Endothelial cell of umbilical vein (primary cell): Measurements from ENCODE around the gene TSPAN31. TPM values are rescaled to one million over a fixed set of nuclear protein-coding genes. Genes with fewer than 3 reads are reported as not detected.

ENCODE experiments used
- BruUV-seq: library from RNA; stranded (reverse); fragments of 400-500 nt; replicated peaks from 2 replicates; lab custom pipeline; 2021; lab: Mats Ljungman, UMichigan
- CTCF ChIA-PET: fragments of 300-600, 350-600 bp; sonication (Branson Sonifier 250); formaldehyde crosslinking; loops from one replicate; lab custom pipeline; 2021; ENCODE audit warnings: antibody characterized with exemption, inconsistent platforms; lab: Charles Lee
- POLR2A ChIA-PET: fragments of 300-600, 350-600 bp; sonication (Branson Sonifier 250); formaldehyde crosslinking; loops from one replicate; lab custom pipeline; 2021; ENCODE audit warnings: antibody characterized with exemption, inconsistent platforms; lab: Charles Lee
- DNase-seq: peaks from one replicate; pipeline ENCODE4 v3.0.0-alpha.2; 2011; ENCODE audit warnings: low read depth, low spot score
- FAIRE-seq: peaks from 2 replicates; lab custom pipeline; 2011; peaks lifted over from hg19 to GRCh38; lab: Jason Lieb, UNC
- H2AFZ ChIP-seq: 2 replicates; pipeline ENCODE4 v1.6.0; 2012; ENCODE audit warnings: low read depth, low read length, control low read depth, inconsistent platforms
- H3K27ac ChIP-seq: 2 replicates; pipeline ENCODE4 v1.5.1; 2011; ENCODE audit warnings: low read depth, mild to moderate bottlenecking, control low read depth, low read length, moderate library complexity; ENCODE audit not compliant: insufficient read depth
- H3K27me3 ChIP-seq, 2 experiments: 2 replicates each; pipeline versions ENCODE4 v1.6.0 to v1.6.1; 2011; ENCODE audit warnings: low read length in 2 of 2, mixed read lengths in 1 of 2; ENCODE audit not compliant: control insufficient read depth in 2 of 2, insufficient read depth in 2 of 2
- H3K36me3 ChIP-seq, 2 experiments: 2 replicates in 1 of 2; 3 replicates in 1 of 2; pipeline ENCODE4 v1.5.1; 2011; ENCODE audit warnings: low read length in 2 of 2, mild to moderate bottlenecking in 1 of 2, moderate library complexity in 1 of 2; ENCODE audit not compliant: control insufficient read depth in 2 of 2, insufficient read depth in 2 of 2; ENCODE audit errors: extremely low read depth in 1 of 2
- H3K4me1 ChIP-seq: 3 replicates; pipeline ENCODE4 v1.5.1; 2011; ENCODE audit warnings: mild to moderate bottlenecking, low read length; ENCODE audit not compliant: control insufficient read depth, insufficient read depth; ENCODE audit errors: extremely low read depth
- H3K4me2 ChIP-seq: 2 replicates; pipeline ENCODE4 v1.6.1; 2011; ENCODE audit warnings: low read length, control low read depth, mixed read lengths; ENCODE audit not compliant: insufficient read depth
- H3K4me3 ChIP-seq, 3 experiments: fragments of 200-600 bp in 1 of 3; sonication (generic), shearing (Covaris generic) in 1 of 3; replicated peaks in 1 of 3; 2 replicates each; pipeline ENCODE4 v1.5.1; 2011 to 2016; ENCODE audit warnings: control low read depth in 3 of 3, low read length in 3 of 3, mild to moderate bottlenecking in 2 of 3, inconsistent platforms in 1 of 3, low read depth in 1 of 3, moderate library complexity in 1 of 3; ENCODE audit not compliant: insufficient read depth in 1 of 3
- H3K79me2 ChIP-seq: 2 replicates; pipeline ENCODE4 v1.6.0; 2012; ENCODE audit warnings: low read length, inconsistent platforms; ENCODE audit not compliant: control insufficient read depth, insufficient read depth
- H3K9ac ChIP-seq: replicated peaks from 2 replicates; pipeline ENCODE3; 2011; ENCODE audit warnings: low read length, control low read depth; ENCODE audit not compliant: insufficient read depth; ENCODE audit errors: extremely low read depth
- H3K9me1 ChIP-seq: replicated peaks from 3 replicates; pipeline ENCODE4 v1.6.0; 2011; ENCODE audit warnings: mild to moderate bottlenecking, low read length; ENCODE audit not compliant: control insufficient read depth, insufficient read depth; ENCODE audit errors: extremely low read depth
- H3K9me3 ChIP-seq: replicated peaks from 2 replicates; pipeline ENCODE4 v1.5.1; 2012; ENCODE audit warnings: low read length, inconsistent platforms; ENCODE audit not compliant: control insufficient read depth, insufficient read depth
- H4K20me1 ChIP-seq: replicated peaks from 2 replicates; pipeline ENCODE3; 2011; ENCODE audit warnings: mild to moderate bottlenecking, low read length; ENCODE audit not compliant: control insufficient read depth, insufficient read depth; ENCODE audit errors: extremely low read depth
- EZH2 ChIP-seq: IDR thresholded peaks from 2 replicates; pipeline ENCODE4 v1.6.1; 2012; ENCODE audit warnings: borderline replicate concordance, low read depth, mild to moderate bottlenecking, moderate library complexity, low read length, inconsistent platforms; ENCODE audit not compliant: severe bottlenecking
- FOS ChIP-seq: IDR thresholded peaks from 2 replicates; pipeline ENCODE4 v1.6.1; 2011; ENCODE audit warnings: mild to moderate bottlenecking, low read length, moderate library complexity, borderline replicate concordance; ENCODE audit not compliant: insufficient read depth
- GATA2 ChIP-seq: IDR thresholded peaks from 2 replicates; pipeline ENCODE4 v1.7.0; 2011; ENCODE audit warnings: low read depth, mild to moderate bottlenecking, moderate library complexity, mixed read lengths, low read length; ENCODE audit not compliant: insufficient read length, insufficient read depth
- JUN ChIP-seq: IDR thresholded peaks from 2 replicates; pipeline ENCODE4 v1.6.1; 2011; ENCODE audit warnings: borderline replicate concordance, low read depth; ENCODE audit not compliant: insufficient read length, insufficient read depth
- MYC ChIP-seq: IDR thresholded peaks from one replicate; pipeline ENCODE4 v1.6.1; 2011; ENCODE audit warnings: mild to moderate bottlenecking, low read depth, low read length
- POLR2A ChIP-seq: IDR thresholded peaks from 2 replicates; pipeline ENCODE4 v1.6.1; 2012; ENCODE audit warnings: low read depth, mild to moderate bottlenecking, control low read depth, low read length
- POLR2AphosphoS5 ChIP-seq: IDR thresholded peaks from 2 replicates; pipeline ENCODE4 v1.6.1; 2012; ENCODE audit warnings: low read depth, mild to moderate bottlenecking, control low read depth, low read length, moderate library complexity; ENCODE audit not compliant: insufficient read depth
- dilution Hi-C: fragments of 300-500 bp; cut with MboI; formaldehyde crosslinking; loops from one replicate; pipeline ENCODE4 v1.15.0; 2019; ENCODE audit warnings: low sequenced_read_pairs; ENCODE audit not compliant: extremely low pct_ligation_motif_present
- intact Hi-C: fragments of 100-400 bp; cut with micrococcal nuclease; formaldehyde crosslinking; loops from one replicate; pipeline ENCODE4 v1.10.0; 2022
- polyA plus RNA-seq, 4 experiments: library from polyadenylated mRNA; depleted of rRNA in 3 of 4; stranded (reverse) in 3 of 4; unstranded in 1 of 4; fragments of >200 nt; gene quantifications; 2 replicates each; pipeline versions ENCODE4 v1.2.1 to v1.2.3, GENCODE V29; 2011 to 2012; ENCODE audit warnings: missing spikeins in 1 of 4
- total RNA-seq: library from RNA; stranded (reverse); gene quantifications from 2 replicates; pipeline ENCODE4 v1.2.3, GENCODE V29; 2021
- TF ChIP-seq, protein P1 (sequence below): IDR thresholded peaks from 2 replicates; pipeline ENCODE4 v1.6.1; 2011; ENCODE audit not compliant: insufficient read depth, insufficient read length
- TF ChIP-seq, protein P2 (sequence below), 2 donors: IDR thresholded peaks; 1 replicate in 1 of 2; 2 replicates in 1 of 2; pipeline ENCODE4 v1.5.1; 2011; ENCODE audit warnings: low read length in 2 of 2, mild to moderate bottlenecking in 2 of 2, moderate library complexity in 2 of 2, control low read depth in 1 of 2, inconsistent platforms in 1 of 2, low read depth in 1 of 2; ENCODE audit not compliant: insufficient read depth in 1 of 2; ENCODE audit errors: extremely low read depth in 1 of 2

TSPAN31 gene
- total and polyA plus RNA-seq, 2 donors (not counting 3 experiments of a cell fraction or from before 2014, with no cell fraction given) = 15.0 to 43.9 TPM

DNA sequence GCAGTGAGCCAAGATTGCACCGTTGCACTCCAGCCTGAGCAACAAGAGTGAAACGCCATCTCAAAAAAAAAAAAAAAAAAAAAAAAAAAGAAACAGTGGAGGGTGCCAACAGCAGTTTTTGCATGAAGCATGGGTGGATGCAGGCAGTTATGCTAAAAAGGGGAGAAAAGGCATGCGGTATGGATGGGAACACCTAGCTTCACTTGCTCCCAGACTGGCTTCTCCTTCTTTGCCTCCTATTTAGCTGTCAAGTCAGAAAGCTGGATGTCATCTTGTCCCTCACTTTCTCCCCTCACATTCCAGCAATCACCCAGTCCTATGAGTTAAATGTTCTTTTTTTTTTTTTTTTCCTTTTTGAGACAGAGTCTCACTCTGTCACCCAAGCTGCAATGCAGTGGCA, 30.2 kb downstream of the TSPAN31 start:
- BruUV-seq = no TSS peak
- Histone ChIP-seq H4K20me1 (no peaks in the 10 kb centered on the region), H3K36me3 (no peaks in the 10 kb centered on the region), H3K27ac (no peak overlapping the region), H2AFZ (no peak overlapping the region), H3K4me1 (peaks cover 13% of the 10 kb centered on the region), H3K4me3 (no peak overlapping the region), H3K27me3 (no peaks in the 10 kb centered on the region), H3K79me2 (peaks cover 2% of the 10 kb centered on the region), H3K9ac (no peak overlapping the region), H3K9me3 (no peaks in the 10 kb centered on the region), H3K4me2 (no peak overlapping the region), H3K9me1 (no peaks in the 10 kb centered on the region)
- CTCF ChIA-PET = interaction anchor here (2.0 to 3.0 kb wide), 2 partner anchors 8 to 18 kb away, joined by 7 to 8 read pairs; partner anchors contain the start of gene TSFM
- POLR2A ChIA-PET = no interaction called here
- no peak for DNase-seq
- intact Hi-C loops (no loop called here), dilution Hi-C loops (no loop called here)
- TF ChIP-seq, protein P1, sequence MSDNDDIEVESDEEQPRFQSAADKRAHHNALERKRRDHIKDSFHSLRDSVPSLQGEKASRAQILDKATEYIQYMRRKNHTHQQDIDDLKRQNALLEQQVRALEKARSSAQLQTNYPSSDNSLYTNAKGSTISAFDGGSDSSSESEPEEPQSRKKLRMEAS = no peak
- TF ChIP-seq JUN (no peak), POLR2A (no peak), POLR2AphosphoS5 (no peak), EZH2 (no peak), GATA2 (no peak), MYC (no peak), FOS (no peak)
- TF ChIP-seq, protein P2, sequence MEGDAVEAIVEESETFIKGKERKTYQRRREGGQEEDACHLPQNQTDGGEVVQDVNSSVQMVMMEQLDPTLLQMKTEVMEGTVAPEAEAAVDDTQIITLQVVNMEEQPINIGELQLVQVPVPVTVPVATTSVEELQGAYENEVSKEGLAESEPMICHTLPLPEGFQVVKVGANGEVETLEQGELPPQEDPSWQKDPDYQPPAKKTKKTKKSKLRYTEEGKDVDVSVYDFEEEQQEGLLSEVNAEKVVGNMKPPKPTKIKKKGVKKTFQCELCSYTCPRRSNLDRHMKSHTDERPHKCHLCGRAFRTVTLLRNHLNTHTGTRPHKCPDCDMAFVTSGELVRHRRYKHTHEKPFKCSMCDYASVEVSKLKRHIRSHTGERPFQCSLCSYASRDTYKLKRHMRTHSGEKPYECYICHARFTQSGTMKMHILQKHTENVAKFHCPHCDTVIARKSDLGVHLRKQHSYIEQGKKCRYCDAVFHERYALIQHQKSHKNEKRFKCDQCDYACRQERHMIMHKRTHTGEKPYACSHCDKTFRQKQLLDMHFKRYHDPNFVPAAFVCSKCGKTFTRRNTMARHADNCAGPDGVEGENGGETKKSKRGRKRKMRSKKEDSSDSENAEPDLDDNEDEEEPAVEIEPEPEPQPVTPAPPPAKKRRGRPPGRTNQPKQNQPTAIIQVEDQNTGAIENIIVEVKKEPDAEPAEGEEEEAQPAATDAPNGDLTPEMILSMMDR (IDR thresholded peaks at IDR 0.05; ENCODE audit: extremely low read depth in 1 of 2, insufficient read depth in 1 of 2, low read depth in 1 of 2, low read length in 2 of 2) = no peak
- FAIRE-seq = no peak
